Bronchial epithelial cell (primary cell): ENCODE results near the gene PKD2L1. TPM values are rescaled to one million over a fixed set of nuclear protein-coding genes. Genes with fewer than 3 reads are reported as not detected.
"Not testable (repeated sequence)": the region's sequence is repeated elsewhere in the genome, so short reads cannot be mapped to it uniquely, and the experiment has no call there.

Experiments
- DNase-seq: peaks from one replicate; pipeline ENCODE4 v3.0.0-alpha.2; 2010; ENCODE audit warnings: low read depth
- FAIRE-seq: peaks from 2 replicates; lab custom pipeline; 2011; peaks lifted over from hg19 to GRCh38; lab: Jason Lieb, UNC
- H3K27me3 ChIP-seq: 2 replicates; pipeline ENCODE4 v1.5.1; 2011; ENCODE audit warnings: low read length; ENCODE audit not compliant: control insufficient read depth, insufficient read depth
- H3K36me3 ChIP-seq: 2 replicates; pipeline ENCODE4 v1.5.1; 2011; ENCODE audit warnings: low read length; ENCODE audit not compliant: control insufficient read depth, insufficient read depth
- H3K4me3 ChIP-seq: 2 replicates; pipeline ENCODE4 v1.5.1; 2011; ENCODE audit warnings: mild to moderate bottlenecking, low read depth, low read length, control low read depth
- total RNA-seq: library from RNA; depleted of rRNA; stranded (reverse); fragments of >200 nt; gene quantifications from 2 replicates; pipeline ENCODE4 v1.2.1, GENCODE V29; 2014
- TF ChIP-seq, protein P1 (sequence below): IDR thresholded peaks from 2 replicates; pipeline ENCODE4 v1.5.1; 2011; ENCODE audit warnings: mild to moderate bottlenecking, moderate library complexity, low read length, control low read depth, inconsistent platforms; ENCODE audit not compliant: insufficient read depth, severe bottlenecking

The PKD2L1 gene
- total RNA-seq, 1 donor from 2014 or later = not detected

DNA sequence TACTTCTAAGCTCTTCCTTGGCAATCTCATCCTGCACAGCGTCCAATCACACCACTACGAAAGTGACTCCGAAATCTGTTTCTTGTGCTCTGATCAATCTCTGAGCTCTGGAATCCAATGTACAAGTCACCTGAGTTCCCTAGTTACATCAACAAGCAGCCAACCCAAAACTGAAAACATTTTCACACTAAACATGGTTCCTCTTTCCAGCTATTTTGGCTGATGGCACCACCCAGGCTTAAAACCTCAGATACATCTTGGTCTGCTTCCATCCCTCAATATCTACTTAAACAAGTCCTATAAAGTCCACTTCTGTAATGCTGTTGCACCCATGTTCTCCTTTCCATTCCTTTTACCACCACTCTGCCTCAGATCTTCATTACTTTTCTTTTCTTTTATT, 47.1 kb downstream of the PKD2L1 start:
- Histone ChIP-seq H3K36me3 (peaks cover 16% of the 10 kb centered on the region), H3K4me3 (no peak overlapping the region), H3K27me3 (no peaks in the 10 kb centered on the region)
- FAIRE-seq (no peak), DNase-seq (no peak)
- TF ChIP-seq, protein P1, sequence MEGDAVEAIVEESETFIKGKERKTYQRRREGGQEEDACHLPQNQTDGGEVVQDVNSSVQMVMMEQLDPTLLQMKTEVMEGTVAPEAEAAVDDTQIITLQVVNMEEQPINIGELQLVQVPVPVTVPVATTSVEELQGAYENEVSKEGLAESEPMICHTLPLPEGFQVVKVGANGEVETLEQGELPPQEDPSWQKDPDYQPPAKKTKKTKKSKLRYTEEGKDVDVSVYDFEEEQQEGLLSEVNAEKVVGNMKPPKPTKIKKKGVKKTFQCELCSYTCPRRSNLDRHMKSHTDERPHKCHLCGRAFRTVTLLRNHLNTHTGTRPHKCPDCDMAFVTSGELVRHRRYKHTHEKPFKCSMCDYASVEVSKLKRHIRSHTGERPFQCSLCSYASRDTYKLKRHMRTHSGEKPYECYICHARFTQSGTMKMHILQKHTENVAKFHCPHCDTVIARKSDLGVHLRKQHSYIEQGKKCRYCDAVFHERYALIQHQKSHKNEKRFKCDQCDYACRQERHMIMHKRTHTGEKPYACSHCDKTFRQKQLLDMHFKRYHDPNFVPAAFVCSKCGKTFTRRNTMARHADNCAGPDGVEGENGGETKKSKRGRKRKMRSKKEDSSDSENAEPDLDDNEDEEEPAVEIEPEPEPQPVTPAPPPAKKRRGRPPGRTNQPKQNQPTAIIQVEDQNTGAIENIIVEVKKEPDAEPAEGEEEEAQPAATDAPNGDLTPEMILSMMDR = no peak

DNA sequence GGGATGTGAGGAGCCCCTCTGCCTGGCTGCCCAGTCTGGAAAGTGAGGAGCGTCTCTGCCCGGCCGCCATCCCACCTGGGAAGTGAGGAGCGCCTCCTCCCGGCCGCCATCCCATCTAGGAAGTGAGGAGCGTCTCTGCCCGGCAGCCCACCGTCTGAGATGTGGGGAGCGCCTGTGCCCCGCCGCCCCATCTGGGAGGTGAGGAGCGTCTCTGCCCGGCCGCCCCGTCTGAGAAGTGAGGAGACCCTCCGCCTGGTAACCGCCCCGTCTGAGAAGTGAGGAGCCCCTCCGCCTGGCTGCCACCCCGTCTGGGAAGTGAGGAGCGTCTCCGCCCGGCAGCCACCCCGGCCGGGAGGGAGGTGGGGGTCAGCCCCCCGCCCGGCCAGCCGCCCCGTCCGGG, 53.1 kb downstream of the PKD2L1 start:
- peaks cover 17% of the 10 kb centered on the region for H3K36me3 ChIP-seq

DNA sequence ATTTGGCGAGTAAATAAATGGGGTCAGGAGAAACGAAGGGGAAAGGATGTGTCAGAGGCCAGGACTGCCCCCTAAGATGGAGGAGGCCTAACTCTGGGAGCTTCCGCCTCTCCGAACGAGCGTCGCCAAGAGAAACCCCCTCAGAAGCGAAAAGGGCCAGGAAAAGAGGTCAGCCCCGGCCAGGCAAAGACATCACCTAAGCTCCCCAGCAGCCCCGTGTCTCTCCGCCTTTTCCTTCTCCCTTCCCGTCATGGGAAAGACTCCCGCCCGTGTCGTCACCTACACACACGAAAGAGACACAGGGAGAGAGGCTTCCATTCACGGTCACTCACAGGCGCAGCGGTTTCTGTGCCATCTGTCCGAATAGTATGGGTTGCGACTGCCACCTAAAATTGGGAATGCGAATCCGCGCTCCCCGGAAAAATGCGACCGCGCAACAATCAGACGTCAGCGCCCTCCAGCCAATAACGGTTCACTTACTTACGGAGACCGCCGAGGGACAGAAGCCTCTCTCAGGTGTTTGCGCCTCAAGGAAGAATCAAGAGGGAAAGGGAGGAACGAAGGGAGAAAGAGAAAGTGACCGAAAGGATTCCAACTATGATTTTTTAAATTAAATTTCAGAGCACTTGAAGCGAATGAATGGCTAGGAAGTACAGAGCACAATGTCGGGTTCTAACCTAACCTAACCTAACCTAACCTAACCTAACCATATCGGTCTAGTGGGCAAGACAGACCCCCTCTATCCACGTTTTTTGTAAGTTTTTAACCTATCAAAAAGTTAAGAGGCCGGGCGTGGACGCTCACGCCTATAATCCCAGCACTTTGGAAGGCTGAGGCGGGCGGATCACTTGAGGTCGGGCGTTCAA, 62.6 kb downstream of the PKD2L1 start, which contains the start of gene CWF19L1:
CWF19L1 (minus strand) TSS at position 400 of the 866 bp plus-strand sequence; CDS start at position 355, 45 bp downstream.
- Histone ChIP-seq H3K36me3 (no peaks in the 10 kb centered on the region), H3K27me3 (no peaks in the 10 kb centered on the region), H3K4me3 (peak within 1 kb of the TSS; percentile 99)
- peak; percentile 81 for DNase-seq
- TF ChIP-seq, protein P1 = no peak
- no peak for FAIRE-seq

More for the DNA sequence above, 53.1 kb downstream of the PKD2L1 start:
- not testable (repeated sequence) for FAIRE-seq, H3K27me3 ChIP-seq, H3K4me3 ChIP-seq, DNase-seq

GRCh38 chr10:100265821-100266485, 64.1 kb downstream of the PKD2L1 start:
- TF ChIP-seq, protein P1 = no peak
- FAIRE-seq (no peak), DNase-seq (no peak)
- Histone ChIP-seq H3K4me3 (no peak overlapping the region), H3K36me3 (no peaks in the 10 kb centered on the region), H3K27me3 (no peaks in the 10 kb centered on the region)

GRCh38 chr10:100254191-100254590, 75.8 kb downstream of the PKD2L1 start:
- FAIRE-seq = no peak
- no peaks in the 10 kb centered on the region for H3K27me3 ChIP-seq
- peaks cover 5% of the 10 kb centered on the region for H3K36me3 ChIP-seq
- no peak for DNase-seq
- TF ChIP-seq, protein P1 = no peak
- H3K4me3 ChIP-seq = no peak overlapping the region

DNA sequence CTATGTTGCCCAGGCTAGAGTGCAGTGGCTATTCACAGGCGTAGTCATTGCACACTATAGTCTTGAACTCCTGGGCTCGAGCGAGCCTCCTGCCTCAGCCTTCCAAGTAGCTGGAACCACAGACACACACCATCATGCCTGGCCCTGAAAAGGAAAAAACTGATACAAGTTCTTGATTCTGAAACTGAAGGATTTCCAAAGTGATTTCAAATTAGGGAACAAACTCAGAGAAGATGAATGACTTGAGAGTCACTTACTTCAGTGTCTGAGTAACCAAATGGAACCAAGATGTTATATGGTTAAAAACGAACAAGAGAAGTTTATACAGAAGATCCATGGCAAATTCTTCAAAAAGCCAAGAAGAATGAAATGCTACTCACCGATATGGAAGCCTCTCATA, 77.0 kb downstream of the PKD2L1 start:
- FAIRE-seq = no peak
- Histone ChIP-seq H3K4me3 (no peak overlapping the region), H3K27me3 (no peaks in the 10 kb centered on the region), H3K36me3 (peaks cover 10% of the 10 kb centered on the region)
- DNase-seq = no peak
- TF ChIP-seq, protein P1 = no peak
